Liver (tissue), 3 donors: Measurements from ENCODE around the gene FECH.

ENCODE experiments used
- EGR1 ChIP-seq, 2 donors: IDR thresholded peaks; 2 replicates each; pipeline ENCODE4 v1.6.1; 2016 to 2018; ENCODE audit warnings: antibody characterized with exemption in 2 of 2, low read depth in 2 of 2
- GABPA ChIP-seq, 2 donors: IDR thresholded peaks in 1 of 2; conservative IDR thresholded peaks in 1 of 2; 2 replicates each; pipeline ENCODE4 v1.6.1; 2016; ENCODE audit warnings: antibody characterized with exemption in 2 of 2, mild to moderate bottlenecking in 1 of 2, moderate library complexity in 1 of 2
- HNF4A ChIP-seq, 2 donors: conservative IDR thresholded peaks; 2 replicates each; pipeline ENCODE4 v1.6.1; 2016; ENCODE audit warnings: antibody characterized with exemption in 2 of 2, mild to moderate bottlenecking in 2 of 2
- JUND ChIP-seq, 2 donors: IDR thresholded peaks; 2 replicates each; pipeline ENCODE4 v1.6.1; 2016; ENCODE audit warnings: antibody characterized with exemption in 2 of 2
- MAX ChIP-seq: IDR thresholded peaks from 2 replicates; pipeline ENCODE4 v1.6.1; 2016; ENCODE audit warnings: antibody characterized with exemption
- NR2F2 ChIP-seq: IDR thresholded peaks from 2 replicates; pipeline ENCODE4 v1.6.1; 2016; ENCODE audit warnings: antibody characterized with exemption
- RAD21 ChIP-seq, 2 donors: IDR thresholded peaks; 2 replicates each; pipeline ENCODE4 v1.6.1; 2016; ENCODE audit warnings: antibody characterized with exemption in 2 of 2, mild to moderate bottlenecking in 2 of 2
- REST ChIP-seq: IDR thresholded peaks from 2 replicates; pipeline ENCODE4 v1.6.1; 2016; ENCODE audit warnings: antibody characterized with exemption, mild to moderate bottlenecking
- RXRA ChIP-seq, 2 donors: IDR thresholded peaks; 2 replicates each; pipeline ENCODE4 v1.6.1; 2017 to 2018; ENCODE audit warnings: antibody characterized with exemption in 2 of 2, mild to moderate bottlenecking in 1 of 2
- SP1 ChIP-seq: IDR thresholded peaks from 2 replicates; pipeline ENCODE4 v1.6.1; 2018; ENCODE audit warnings: antibody characterized with exemption, mild to moderate bottlenecking
- TAF1 ChIP-seq: conservative IDR thresholded peaks from 2 replicates; pipeline ENCODE4 v1.6.1; 2016; ENCODE audit warnings: antibody characterized with exemption, mild to moderate bottlenecking
- YY1 ChIP-seq: IDR thresholded peaks from 2 replicates; pipeline ENCODE4 v1.6.1; 2016; ENCODE audit warnings: antibody characterized with exemption, mild to moderate bottlenecking
- TF ChIP-seq, protein P1 (sequence below): fragments of 150-350 bp; IDR thresholded peaks from 2 replicates; pipeline ENCODE4 v1.5.1; 2017; ENCODE audit warnings: improper control_type of control experiment, low read depth, low read length; ENCODE audit not compliant: missing input control
- TF ChIP-seq, protein P2 (sequence below): IDR thresholded peaks from 2 replicates; pipeline ENCODE4 v1.6.1; 2016; ENCODE audit warnings: antibody characterized with exemption
- donor health status: healthy.
- donor health status: healthy.

DNA sequence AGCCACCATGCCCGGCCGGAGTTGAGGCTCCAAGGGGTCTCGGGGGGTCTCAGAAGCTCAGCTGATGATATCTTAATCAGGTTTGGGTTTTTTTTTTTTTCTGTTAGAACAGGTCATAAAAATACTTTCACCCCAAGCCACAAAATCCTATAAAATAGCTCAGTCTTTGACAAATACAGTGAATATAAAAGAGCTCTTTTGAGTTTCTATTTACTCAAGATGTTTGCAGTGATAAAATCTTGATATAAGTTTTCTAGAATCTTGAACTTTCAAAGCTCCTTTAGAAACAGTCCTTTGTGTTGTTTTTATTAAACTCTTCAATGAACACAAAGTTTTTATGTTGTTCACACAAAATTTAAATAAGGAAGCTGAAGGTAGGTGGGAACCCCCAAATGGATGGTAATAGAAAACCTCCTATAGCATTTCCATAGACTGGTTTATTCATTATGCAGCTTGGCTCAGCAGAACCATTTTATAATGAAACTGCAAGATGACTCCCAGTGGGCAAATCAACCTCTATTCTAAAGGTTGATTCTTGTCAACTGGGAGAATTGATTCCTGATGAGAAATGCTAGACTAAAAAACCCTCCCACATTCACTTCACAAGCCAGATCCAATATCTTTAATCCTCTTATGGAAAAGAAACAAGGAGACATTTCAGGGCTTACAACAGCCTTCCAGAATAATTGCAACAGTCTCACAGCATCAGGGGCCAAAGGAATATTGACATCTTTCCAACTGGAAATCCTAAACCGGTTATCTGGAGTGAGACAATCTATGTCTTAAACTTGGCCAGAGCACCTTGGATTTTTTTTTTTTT lies 48.7 kb upstream of the FECH start:
- TF ChIP-seq, protein P1, sequence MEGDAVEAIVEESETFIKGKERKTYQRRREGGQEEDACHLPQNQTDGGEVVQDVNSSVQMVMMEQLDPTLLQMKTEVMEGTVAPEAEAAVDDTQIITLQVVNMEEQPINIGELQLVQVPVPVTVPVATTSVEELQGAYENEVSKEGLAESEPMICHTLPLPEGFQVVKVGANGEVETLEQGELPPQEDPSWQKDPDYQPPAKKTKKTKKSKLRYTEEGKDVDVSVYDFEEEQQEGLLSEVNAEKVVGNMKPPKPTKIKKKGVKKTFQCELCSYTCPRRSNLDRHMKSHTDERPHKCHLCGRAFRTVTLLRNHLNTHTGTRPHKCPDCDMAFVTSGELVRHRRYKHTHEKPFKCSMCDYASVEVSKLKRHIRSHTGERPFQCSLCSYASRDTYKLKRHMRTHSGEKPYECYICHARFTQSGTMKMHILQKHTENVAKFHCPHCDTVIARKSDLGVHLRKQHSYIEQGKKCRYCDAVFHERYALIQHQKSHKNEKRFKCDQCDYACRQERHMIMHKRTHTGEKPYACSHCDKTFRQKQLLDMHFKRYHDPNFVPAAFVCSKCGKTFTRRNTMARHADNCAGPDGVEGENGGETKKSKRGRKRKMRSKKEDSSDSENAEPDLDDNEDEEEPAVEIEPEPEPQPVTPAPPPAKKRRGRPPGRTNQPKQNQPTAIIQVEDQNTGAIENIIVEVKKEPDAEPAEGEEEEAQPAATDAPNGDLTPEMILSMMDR = no peak
- TF ChIP-seq TAF1 = no peak
- TF ChIP-seq REST = no peak
- no peak for TF ChIP-seq SP1
- TF ChIP-seq RXRA (IDR thresholded peaks at IDR 0.05) = no peak
- no peak for TF ChIP-seq YY1
- TF ChIP-seq JUND (IDR thresholded peaks at IDR 0.05) = no peak
- TF ChIP-seq NR2F2 = no peak
- no peak for TF ChIP-seq GABPA (IDR thresholded peaks at IDR 0.05 in 1 of 2, conservative IDR thresholded peaks at IDR 0.05 in 1 of 2)
- TF ChIP-seq RAD21 (IDR thresholded peaks at IDR 0.05) = no peak
- no peak for TF ChIP-seq HNF4A (conservative IDR thresholded peaks at IDR 0.05)
- TF ChIP-seq, protein P2, sequence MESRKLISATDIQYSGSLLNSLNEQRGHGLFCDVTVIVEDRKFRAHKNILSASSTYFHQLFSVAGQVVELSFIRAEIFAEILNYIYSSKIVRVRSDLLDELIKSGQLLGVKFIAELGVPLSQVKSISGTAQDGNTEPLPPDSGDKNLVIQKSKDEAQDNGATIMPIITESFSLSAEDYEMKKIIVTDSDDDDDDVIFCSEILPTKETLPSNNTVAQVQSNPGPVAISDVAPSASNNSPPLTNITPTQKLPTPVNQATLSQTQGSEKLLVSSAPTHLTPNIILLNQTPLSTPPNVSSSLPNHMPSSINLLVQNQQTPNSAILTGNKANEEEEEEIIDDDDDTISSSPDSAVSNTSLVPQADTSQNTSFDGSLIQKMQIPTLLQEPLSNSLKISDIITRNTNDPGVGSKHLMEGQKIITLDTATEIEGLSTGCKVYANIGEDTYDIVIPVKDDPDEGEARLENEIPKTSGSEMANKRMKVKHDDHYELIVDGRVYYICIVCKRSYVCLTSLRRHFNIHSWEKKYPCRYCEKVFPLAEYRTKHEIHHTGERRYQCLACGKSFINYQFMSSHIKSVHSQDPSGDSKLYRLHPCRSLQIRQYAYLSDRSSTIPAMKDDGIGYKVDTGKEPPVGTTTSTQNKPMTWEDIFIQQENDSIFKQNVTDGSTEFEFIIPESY = no peak
- TF ChIP-seq MAX = no peak
- no peak for TF ChIP-seq EGR1 (IDR thresholded peaks at IDR 0.05; ENCODE audit: low read depth in 2 of 2)
